PC-9 (cell line): Measurements from ENCODE around the gene FLNB. TPM values are rescaled to one million over a fixed set of nuclear protein-coding genes. Genes with fewer than 3 reads are reported as not detected.

Source experiments
- BruUV-seq: library from RNA; stranded (reverse); fragments of 400-500 nt; replicated peaks from 2 replicates; lab custom pipeline; 2021; lab: Mats Ljungman, UMichigan
- CTCF ChIA-PET: fragments of 300-600 bp; sonication (Branson Sonifier 250); formaldehyde crosslinking; loops from one replicate; lab custom pipeline; 2022; ENCODE audit warnings: antibody characterized with exemption; lab: Charles Lee
- POLR2A ChIA-PET: fragments of 300-600 bp; sonication (Branson Sonifier 250); formaldehyde crosslinking; loops from one replicate; lab custom pipeline; 2022; ENCODE audit warnings: antibody characterized with exemption; ENCODE audit not compliant: unreplicated experiment; lab: Charles Lee
- DNase-seq, 2 experiments: peaks; one replicate each; pipeline versions ENCODE4 v3.0.0 to v3.0.0-alpha.2; 2015 to 2022; ENCODE audit warnings: mixed read lengths in 1 of 2
- H2AFZ ChIP-seq: fragments of 200-600 bp; sonication (generic); 2 replicates; pipeline ENCODE4 v1.8.1; 2017; ENCODE audit warnings: antibody characterized with exemption
- H3F3A ChIP-seq: fragments of 200-600 bp; sonication (generic); 2 replicates; pipeline ENCODE4 v1.8.1; 2017; ENCODE audit warnings: antibody characterized with exemption, mild to moderate bottlenecking, low read depth; ENCODE audit not compliant: insufficient read depth
- H3K27ac ChIP-seq: fragments of 200-600 bp; sonication (generic); 2 replicates; pipeline ENCODE4 v1.6.1; 2016; ENCODE audit warnings: mixed run types
- H3K27me3 ChIP-seq: fragments of 200-600 bp; sonication (generic); 2 replicates; pipeline ENCODE4 v1.6.1; 2016; ENCODE audit warnings: low read depth, mixed run types; ENCODE audit not compliant: insufficient read depth
- H3K36me3 ChIP-seq: fragments of 200-600 bp; sonication (generic); 2 replicates; pipeline ENCODE4 v1.6.1; 2016; ENCODE audit warnings: low read depth, mixed run types
- H3K4me1 ChIP-seq: fragments of 200-600 bp; sonication (generic); replicated peaks from 2 replicates; pipeline ENCODE4 v1.6.1; 2016; ENCODE audit warnings: mixed run types; ENCODE audit not compliant: insufficient read depth
- H3K4me2 ChIP-seq: fragments of 200-600 bp; sonication (generic); 2 replicates; pipeline ENCODE4 v1.6.1; 2017; ENCODE audit warnings: mixed run types
- H3K4me3 ChIP-seq: fragments of 200-600 bp; sonication (generic); 2 replicates; pipeline ENCODE4 v1.6.1; 2016; ENCODE audit warnings: mixed run types
- H3K79me2 ChIP-seq: fragments of 200-600 bp; sonication (generic); 2 replicates; pipeline ENCODE4 v1.6.1; 2017; ENCODE audit warnings: low read depth, mixed run types
- H3K9me2 ChIP-seq: fragments of 200-600 bp; sonication (generic); 2 replicates; pipeline ENCODE4 v1.8.1; 2017; ENCODE audit warnings: mild to moderate bottlenecking; ENCODE audit not compliant: insufficient read depth
- H3K9me3 ChIP-seq: fragments of 200-600 bp; sonication (generic); 2 replicates; pipeline ENCODE4 v1.8.1; 2016; ENCODE audit warnings: low read depth; ENCODE audit not compliant: insufficient read depth
- H4K20me1 ChIP-seq: fragments of 200-600 bp; sonication (generic); 2 replicates; pipeline ENCODE4 v1.8.1; 2017; ENCODE audit not compliant: insufficient read depth
- EZH2 ChIP-seq: fragments of 200-600 bp; sonication (generic); IDR thresholded peaks from 2 replicates; pipeline ENCODE4 v1.8.0; 2017; ENCODE audit warnings: antibody characterized with exemption, low read depth
- intact Hi-C: fragments of 100-400 bp; cut with micrococcal nuclease; formaldehyde crosslinking; loops from one replicate; pipeline ENCODE4 v1.10.0; 2022; ENCODE audit not compliant: unreplicated experiment
- total RNA-seq: library from RNA; stranded (reverse); gene quantifications from 2 replicates; pipeline ENCODE4 v1.2.3, GENCODE V29; 2021
- TF ChIP-seq, protein P1 (sequence below): fragments of 200-600 bp; sonication (generic); conservative IDR thresholded peaks from 2 replicates; pipeline ENCODE4 v1.6.1; 2017; ENCODE audit warnings: mixed run types, antibody characterized with exemption, mild to moderate bottlenecking, moderate library complexity

Gene FLNB
- total RNA-seq, 1 experiment from 2014 or later, result 349 TPM

DNA sequence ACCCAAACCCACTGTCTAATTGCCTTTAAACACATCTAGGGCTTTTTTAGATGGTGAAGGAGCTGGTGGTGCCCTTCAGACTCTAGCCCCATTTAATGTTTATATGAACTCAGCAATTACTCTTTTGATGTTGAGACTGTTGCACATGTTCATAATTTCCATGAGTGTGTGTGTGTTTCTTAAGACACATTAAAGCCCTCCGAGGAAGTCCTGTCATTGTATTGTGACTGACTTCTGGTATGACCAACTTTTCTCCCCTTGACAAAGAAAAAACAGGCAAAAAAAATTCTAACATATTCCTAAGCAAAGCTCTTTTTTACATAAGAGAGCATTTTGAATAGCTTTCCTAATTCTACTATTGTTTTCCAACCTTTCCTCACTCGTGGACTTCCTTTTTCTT lies 91.6 kb downstream of the FLNB start:
- Histone ChIP-seq H2AFZ (no peak overlapping the region), H4K20me1 (peaks cover 16% of the 10 kb centered on the region; the same call in 1 of the 2 replicates), H3K36me3 (peaks cover 17% of the 10 kb centered on the region), H3K4me3 (no peak overlapping the region), H3K4me2 (no peak overlapping the region), H3K27me3 (no peaks in the 10 kb centered on the region), H3K79me2 (peaks cover 24% of the 10 kb centered on the region), H3K4me1 (no peaks in the 10 kb centered on the region; the same call in 1 of the 2 replicates), H3F3A (peaks cover 17% of the 10 kb centered on the region; the same call in 1 of the 2 replicates), H3K27ac (no peak overlapping the region), H3K9me3 (no peaks in the 10 kb centered on the region), H3K9me2 (no peaks in the 10 kb centered on the region)
- intact Hi-C loops, result no loop called here
- TF ChIP-seq EZH2, result no peak
- TF ChIP-seq, protein P1, sequence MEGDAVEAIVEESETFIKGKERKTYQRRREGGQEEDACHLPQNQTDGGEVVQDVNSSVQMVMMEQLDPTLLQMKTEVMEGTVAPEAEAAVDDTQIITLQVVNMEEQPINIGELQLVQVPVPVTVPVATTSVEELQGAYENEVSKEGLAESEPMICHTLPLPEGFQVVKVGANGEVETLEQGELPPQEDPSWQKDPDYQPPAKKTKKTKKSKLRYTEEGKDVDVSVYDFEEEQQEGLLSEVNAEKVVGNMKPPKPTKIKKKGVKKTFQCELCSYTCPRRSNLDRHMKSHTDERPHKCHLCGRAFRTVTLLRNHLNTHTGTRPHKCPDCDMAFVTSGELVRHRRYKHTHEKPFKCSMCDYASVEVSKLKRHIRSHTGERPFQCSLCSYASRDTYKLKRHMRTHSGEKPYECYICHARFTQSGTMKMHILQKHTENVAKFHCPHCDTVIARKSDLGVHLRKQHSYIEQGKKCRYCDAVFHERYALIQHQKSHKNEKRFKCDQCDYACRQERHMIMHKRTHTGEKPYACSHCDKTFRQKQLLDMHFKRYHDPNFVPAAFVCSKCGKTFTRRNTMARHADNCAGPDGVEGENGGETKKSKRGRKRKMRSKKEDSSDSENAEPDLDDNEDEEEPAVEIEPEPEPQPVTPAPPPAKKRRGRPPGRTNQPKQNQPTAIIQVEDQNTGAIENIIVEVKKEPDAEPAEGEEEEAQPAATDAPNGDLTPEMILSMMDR, result no peak
- CTCF ChIA-PET, result no interaction called here
- no TSS peak for BruUV-seq
- POLR2A ChIA-PET, result no interaction called here
- DNase-seq, result no peak

GRCh38 chr3:58101499-58102389 lies 93.5 kb downstream of the FLNB start:
- TF ChIP-seq, protein P1, result no peak
- no peak for TF ChIP-seq EZH2
- H3K9me3 ChIP-seq, result no peaks in the 10 kb centered on the region
- H3K4me2 ChIP-seq, result no peak overlapping the region
- intact Hi-C loops, result no loop called here
- peaks cover 8% of the 10 kb centered on the region; the same call in 1 of the 2 replicates for H4K20me1 ChIP-seq
- H3K27me3 ChIP-seq, result no peaks in the 10 kb centered on the region
- ChIA-PET POLR2A (no interaction called here), CTCF (no interaction called here)
- H3K4me3 ChIP-seq, result no peak overlapping the region
- no peaks in the 10 kb centered on the region for H3K4me1 ChIP-seq
- BruUV-seq, result no TSS peak
- peaks cover 10% of the 10 kb centered on the region for H3K36me3 ChIP-seq
- H3K79me2 ChIP-seq, result peaks cover 7% of the 10 kb centered on the region; the same call in 1 of the 2 replicates
- H2AFZ ChIP-seq, result no peak overlapping the region
- no peaks in the 10 kb centered on the region for H3K9me2 ChIP-seq
- no peak for DNase-seq
- peaks cover 13% of the 10 kb centered on the region; the same call in 1 of the 2 replicates for H3F3A ChIP-seq
- no peak overlapping the region for H3K27ac ChIP-seq

DNA sequence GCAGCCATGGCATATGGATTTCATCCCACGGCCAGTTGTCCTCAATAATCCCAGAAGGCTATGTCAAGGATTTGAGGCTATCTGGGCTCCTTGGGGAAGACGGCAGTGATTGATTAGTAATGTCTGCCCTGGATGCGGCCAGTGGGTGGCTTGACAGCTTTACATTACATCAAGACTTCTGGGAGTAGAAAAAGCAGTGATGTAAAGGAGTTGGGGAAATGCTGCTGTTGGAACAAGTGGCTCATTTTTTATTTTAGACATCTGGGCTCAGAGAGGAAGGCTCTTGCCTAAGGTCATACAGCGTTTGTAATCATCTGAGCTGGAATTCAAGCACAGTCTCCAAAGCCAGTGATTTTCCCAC lies 94.1 kb downstream of the FLNB start:
- H4K20me1 ChIP-seq, result peaks cover 1% of the 10 kb centered on the region; the same call in 1 of the 2 replicates
- no peak overlapping the region for H2AFZ ChIP-seq
- BruUV-seq, result no TSS peak
- H3K4me1 ChIP-seq, result no peaks in the 10 kb centered on the region
- peaks cover 11% of the 10 kb centered on the region for H3K36me3 ChIP-seq
- H3K27ac ChIP-seq, result no peak overlapping the region
- H3K4me3 ChIP-seq, result no peak overlapping the region
- H3K27me3 ChIP-seq, result no peaks in the 10 kb centered on the region
- H3K4me2 ChIP-seq, result no peak overlapping the region
- CTCF ChIA-PET, result no interaction called here
- no peaks in the 10 kb centered on the region for H3K9me3 ChIP-seq
- POLR2A ChIA-PET, result no interaction called here
- TF ChIP-seq, protein P1, result no peak
- no peak for TF ChIP-seq EZH2
- no peak for DNase-seq
- H3F3A ChIP-seq, result peaks cover 13% of the 10 kb centered on the region; the same call in 1 of the 2 replicates
- peaks cover 3% of the 10 kb centered on the region; the same call in 1 of the 2 replicates for H3K79me2 ChIP-seq
- no peaks in the 10 kb centered on the region for H3K9me2 ChIP-seq
- intact Hi-C loops, result no loop called here
